HCT116 (cell line): ENCODE results near the gene PDE7B.

Experiments used
- CEBPB ChIP-seq: IDR thresholded peaks from 2 replicates; pipeline ENCODE4 v1.6.1; 2012; ENCODE audit warnings: low read depth
- EGR1 ChIP-seq: IDR thresholded peaks from 2 replicates; pipeline ENCODE4 v1.6.1; 2012; ENCODE audit warnings: low read depth
- EZH2 ChIP-seq: fragments of 200-600 bp; sonication (generic); IDR thresholded peaks from 2 replicates; pipeline ENCODE4 v1.6.1; 2017; ENCODE audit warnings: antibody characterized with exemption, mixed run types
- EZH2phosphoT487 ChIP-seq: fragments of 200-600 bp; IDR thresholded peaks from 2 replicates; pipeline ENCODE4 v1.6.1; 2018; ENCODE audit warnings: antibody characterized with exemption, borderline replicate concordance
- JUND ChIP-seq: IDR thresholded peaks from 2 replicates; pipeline ENCODE4 v1.6.1; 2012
- POLR2AphosphoS5 ChIP-seq: IDR thresholded peaks from 2 replicates; pipeline ENCODE4 v1.6.1; 2011; ENCODE audit warnings: mild to moderate bottlenecking, low read depth, low read length, moderate library complexity
- RAD21 ChIP-seq: IDR thresholded peaks from 2 replicates; pipeline ENCODE4 v1.6.1; 2012; ENCODE audit warnings: low read depth, mild to moderate bottlenecking
- SP1 ChIP-seq: IDR thresholded peaks from 2 replicates; pipeline ENCODE4 v1.6.1; 2012; ENCODE audit warnings: low read depth
- YY1 ChIP-seq: IDR thresholded peaks from 2 replicates; pipeline ENCODE4 v1.6.1; 2011; ENCODE audit warnings: low read length, low read depth, moderate library complexity, mild to moderate bottlenecking; ENCODE audit not compliant: insufficient replicate concordance; ENCODE audit errors: extremely low read depth
- TF ChIP-seq, protein P1 (sequence below), 3 experiments: fragments of 200-600 bp in 1 of 3; sonication (generic) in 1 of 3; IDR thresholded peaks in 2 of 3; conservative IDR thresholded peaks in 1 of 3; 2 replicates each; pipeline ENCODE4 v1.5.1; 2012 to 2017; ENCODE audit warnings: low read depth in 2 of 3, low read length in 2 of 3, antibody characterized with exemption in 1 of 3, borderline replicate concordance in 1 of 3, control low read depth in 1 of 3, mild to moderate bottlenecking in 1 of 3, mixed read lengths in 1 of 3, mixed run types in 1 of 3, moderate library complexity in 1 of 3; ENCODE audit not compliant: insufficient read depth in 1 of 3
- TF ChIP-seq, protein P2 (sequence below): IDR thresholded peaks from 2 replicates; pipeline ENCODE4 v1.6.1; 2011; ENCODE audit warnings: mild to moderate bottlenecking, low read length, moderate library complexity; ENCODE audit not compliant: insufficient replicate concordance; ENCODE audit errors: extremely low read depth

DNA sequence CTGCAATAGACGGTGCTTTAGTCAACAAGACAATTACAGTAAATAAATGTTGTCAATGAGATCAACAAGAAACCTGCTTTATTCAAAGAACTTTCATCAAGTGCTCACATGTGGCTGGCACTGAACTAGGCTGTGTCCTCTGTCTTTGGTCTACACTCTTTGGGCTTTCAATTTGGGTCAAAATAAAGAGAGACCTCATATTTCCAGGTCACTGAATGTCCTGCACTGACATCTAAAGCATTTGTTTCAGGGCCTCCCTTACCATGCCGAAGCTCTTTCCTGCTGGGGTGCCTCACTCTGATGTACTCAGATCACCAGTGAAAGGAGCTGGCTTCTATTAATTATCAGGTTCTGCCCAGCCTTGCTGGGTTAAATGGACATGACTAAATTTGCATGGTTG is 32.0 kb downstream of the PDE7B start:
- TF ChIP-seq POLR2AphosphoS5, result no peak
- no peak for TF ChIP-seq EZH2phosphoT487
- no peak for TF ChIP-seq YY1
- TF ChIP-seq JUND, result no peak
- TF ChIP-seq EZH2, result no peak
- TF ChIP-seq, protein P1, sequence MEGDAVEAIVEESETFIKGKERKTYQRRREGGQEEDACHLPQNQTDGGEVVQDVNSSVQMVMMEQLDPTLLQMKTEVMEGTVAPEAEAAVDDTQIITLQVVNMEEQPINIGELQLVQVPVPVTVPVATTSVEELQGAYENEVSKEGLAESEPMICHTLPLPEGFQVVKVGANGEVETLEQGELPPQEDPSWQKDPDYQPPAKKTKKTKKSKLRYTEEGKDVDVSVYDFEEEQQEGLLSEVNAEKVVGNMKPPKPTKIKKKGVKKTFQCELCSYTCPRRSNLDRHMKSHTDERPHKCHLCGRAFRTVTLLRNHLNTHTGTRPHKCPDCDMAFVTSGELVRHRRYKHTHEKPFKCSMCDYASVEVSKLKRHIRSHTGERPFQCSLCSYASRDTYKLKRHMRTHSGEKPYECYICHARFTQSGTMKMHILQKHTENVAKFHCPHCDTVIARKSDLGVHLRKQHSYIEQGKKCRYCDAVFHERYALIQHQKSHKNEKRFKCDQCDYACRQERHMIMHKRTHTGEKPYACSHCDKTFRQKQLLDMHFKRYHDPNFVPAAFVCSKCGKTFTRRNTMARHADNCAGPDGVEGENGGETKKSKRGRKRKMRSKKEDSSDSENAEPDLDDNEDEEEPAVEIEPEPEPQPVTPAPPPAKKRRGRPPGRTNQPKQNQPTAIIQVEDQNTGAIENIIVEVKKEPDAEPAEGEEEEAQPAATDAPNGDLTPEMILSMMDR (IDR thresholded peaks at IDR 0.05 in 2 of 3, conservative IDR thresholded peaks at IDR 0.05 in 1 of 3; ENCODE audit: borderline replicate concordance in 1 of 3, insufficient read depth in 1 of 3, low read depth in 2 of 3, low read length in 2 of 3), result no peak
- no peak for TF ChIP-seq CEBPB
- TF ChIP-seq EGR1, result no peak
- TF ChIP-seq, protein P2, sequence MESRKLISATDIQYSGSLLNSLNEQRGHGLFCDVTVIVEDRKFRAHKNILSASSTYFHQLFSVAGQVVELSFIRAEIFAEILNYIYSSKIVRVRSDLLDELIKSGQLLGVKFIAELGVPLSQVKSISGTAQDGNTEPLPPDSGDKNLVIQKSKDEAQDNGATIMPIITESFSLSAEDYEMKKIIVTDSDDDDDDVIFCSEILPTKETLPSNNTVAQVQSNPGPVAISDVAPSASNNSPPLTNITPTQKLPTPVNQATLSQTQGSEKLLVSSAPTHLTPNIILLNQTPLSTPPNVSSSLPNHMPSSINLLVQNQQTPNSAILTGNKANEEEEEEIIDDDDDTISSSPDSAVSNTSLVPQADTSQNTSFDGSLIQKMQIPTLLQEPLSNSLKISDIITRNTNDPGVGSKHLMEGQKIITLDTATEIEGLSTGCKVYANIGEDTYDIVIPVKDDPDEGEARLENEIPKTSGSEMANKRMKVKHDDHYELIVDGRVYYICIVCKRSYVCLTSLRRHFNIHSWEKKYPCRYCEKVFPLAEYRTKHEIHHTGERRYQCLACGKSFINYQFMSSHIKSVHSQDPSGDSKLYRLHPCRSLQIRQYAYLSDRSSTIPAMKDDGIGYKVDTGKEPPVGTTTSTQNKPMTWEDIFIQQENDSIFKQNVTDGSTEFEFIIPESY, result no peak
- TF ChIP-seq RAD21, result no peak
- TF ChIP-seq SP1, result no peak
